ENCODE measurements around the gene LTO1.

The LTO1 gene, protein sequence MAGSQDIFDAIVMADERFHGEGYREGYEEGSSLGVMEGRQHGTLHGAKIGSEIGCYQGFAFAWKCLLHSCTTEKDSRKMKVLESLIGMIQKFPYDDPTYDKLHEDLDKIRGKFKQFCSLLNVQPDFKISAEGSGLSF

GRCh38 chr11:69674886-69675714 is at the start of gene LTO1:
Gene LTO1, minus strand, starts transcription at chr11:69675353. Its CDS starts 114 bp downstream, at chr11:69675239.
- DNase-seq: peak; percentile 92

DNA sequence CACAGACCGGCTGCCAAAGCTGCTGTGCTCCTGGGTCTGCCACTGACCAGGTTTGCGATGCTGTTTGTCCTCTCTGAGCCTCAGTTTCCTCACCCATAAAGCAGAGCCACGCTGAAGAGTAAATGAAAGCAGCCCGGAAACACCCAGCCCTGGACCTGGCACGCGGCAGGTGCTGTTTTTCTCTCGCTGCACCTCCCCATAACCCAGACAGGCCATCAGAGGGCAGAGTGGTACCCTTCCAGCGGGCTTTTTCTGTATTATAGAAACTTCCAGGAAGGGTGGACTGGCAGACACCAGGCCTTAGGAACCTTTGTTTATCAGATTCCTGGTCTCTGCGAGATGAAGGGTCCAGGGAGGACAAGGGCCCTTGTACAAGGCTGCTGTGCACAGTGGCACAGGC is 46.6 kb upstream of the LTO1 start:
- no peak for DNase-seq

DNA sequence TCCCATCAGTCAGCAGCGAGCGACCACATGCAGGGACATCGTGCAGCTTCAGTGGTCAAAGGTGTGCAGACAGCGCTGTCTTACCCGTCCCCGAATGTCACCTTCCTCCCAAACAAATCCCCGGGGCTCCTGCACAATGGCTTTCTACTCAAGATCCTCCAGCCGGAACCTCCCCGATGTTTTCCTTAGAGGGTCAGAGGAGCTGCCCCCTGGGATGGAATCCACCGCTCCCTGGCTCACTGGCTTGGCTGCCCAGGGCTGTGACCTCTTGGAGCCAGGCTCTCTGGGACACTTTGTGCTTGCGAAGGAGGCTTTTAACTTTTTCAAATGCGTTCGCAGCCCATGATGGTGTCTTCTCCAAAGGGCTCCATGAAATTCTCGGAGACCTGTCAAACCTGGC is 46.0 kb upstream of the LTO1 start:
- DNase-seq: no peak

DNA sequence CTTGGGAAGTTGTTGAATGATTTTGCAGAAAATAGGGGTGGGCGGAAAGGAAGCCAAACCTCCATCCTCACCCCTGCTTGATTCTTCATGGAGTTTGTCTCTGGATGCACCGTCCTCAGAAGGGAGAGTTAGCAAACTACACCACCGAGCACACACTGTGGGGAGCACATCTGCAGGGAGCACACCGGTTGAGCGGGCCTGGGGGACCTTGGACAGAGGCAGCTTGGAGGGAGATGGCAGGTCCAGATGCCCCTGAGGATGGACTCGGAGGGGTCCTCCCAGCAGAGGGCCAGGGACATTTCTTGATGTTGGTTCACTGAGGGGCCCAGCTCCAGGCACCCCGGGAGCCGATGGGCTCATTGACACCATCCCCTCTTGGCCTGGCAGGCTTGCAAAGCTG is 43.8 kb upstream of the LTO1 start:
- DNase-seq: no peak

DNA sequence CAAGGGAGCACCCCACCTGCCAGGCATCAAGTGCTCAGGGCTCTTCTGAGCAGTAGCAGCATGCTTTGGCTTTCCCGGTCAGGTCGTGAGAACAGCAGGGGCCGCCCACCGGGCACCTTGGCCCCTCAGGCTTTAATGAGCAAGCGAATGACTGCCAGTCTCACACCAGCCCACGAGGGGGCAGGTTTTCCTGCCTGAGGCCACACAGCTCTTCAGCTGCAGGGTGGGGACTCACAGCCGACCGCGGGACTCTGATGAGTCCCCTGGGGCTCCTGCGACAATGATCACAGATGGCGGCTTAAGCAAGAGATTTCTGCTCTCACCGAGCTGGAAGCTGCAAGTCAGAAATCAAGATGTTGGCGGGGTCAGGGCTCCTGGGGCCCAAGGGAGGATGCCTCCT is 43.0 kb upstream of the LTO1 start:
- DNase-seq: no peak

DNA sequence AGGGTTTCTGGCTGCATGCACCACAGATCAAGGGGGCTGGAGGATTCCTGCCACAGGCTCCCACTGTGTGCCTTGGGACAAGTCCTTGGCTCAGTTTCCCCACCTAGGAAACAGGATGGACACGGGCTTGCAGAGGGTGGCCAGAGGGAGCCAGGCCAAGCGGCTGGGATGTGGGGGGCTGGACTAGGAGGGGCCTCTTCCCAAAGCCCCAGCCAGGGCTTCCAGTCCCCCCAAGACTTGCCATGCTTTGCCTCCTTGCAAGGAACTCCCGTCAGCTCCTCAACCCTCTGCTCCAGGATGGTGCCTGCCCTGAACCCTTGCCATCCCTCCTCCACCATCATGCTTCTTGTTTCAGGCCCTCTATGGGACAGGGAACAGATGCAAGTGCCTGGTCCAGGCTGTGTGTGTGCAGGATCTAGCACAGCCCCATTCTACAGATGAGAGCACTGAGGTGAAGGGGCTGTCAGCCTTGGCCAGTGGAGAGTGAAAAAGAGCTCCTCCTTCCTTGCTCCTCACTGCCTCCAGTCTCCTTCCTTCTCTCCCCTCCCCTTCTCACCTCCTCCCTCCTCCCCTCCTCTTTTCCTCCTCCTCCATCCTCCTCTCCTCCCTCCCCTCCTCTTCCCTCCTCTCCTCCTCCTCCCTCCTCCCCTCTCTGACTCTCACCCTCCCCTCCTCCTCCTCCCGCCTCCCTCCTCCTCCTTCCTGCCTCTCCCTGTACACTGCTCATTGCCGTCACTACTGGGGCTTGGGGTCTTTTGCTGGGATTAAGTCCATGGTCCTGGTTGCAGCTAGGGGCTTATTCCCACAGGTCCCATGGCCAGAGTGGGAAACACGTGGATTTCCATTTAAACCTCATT is 42.0 kb upstream of the LTO1 start:
- no peak for DNase-seq

DNA sequence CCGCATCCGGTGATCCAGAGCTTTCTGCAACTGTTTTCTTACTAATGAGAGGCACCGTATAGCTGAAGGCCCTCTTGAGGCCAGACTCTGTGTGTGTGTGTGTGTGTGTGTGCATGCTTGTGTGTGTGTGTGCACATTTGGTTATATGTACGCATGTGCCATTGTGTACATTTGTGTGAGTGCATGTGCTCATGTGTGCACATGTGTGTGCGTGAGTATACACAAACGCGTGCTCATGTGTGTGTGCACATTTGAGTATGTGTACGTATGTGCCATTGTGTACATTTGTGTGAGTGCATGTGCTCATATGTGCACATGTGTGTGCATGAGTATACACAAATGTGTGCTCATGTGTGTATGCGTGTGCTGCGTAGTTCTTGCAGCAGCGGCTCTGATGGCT is 40.9 kb upstream of the LTO1 start:
- no peak for DNase-seq

DNA sequence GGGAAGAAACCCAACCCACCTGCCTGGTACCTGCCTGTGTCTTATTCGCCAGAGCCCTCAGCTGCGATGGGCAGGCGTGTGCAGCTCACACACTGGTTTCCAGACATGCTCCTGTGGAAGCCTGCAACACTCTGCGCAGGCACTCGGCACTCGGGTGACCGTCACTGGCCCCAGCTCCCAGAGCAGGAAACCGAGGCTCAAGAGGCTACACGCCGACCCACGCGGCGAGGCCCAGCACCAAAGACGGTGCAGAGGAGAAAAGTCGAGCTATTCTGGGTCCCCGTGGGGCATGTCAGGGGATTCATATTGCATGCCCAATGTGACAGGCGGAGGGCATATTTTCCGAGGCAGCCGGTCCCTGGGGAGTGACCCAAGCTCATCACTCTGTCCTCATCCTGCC is 40.3 kb upstream of the LTO1 start:
- no peak for DNase-seq

GRCh38 chr11:69711822-69712801 is 37.0 kb upstream of the LTO1 start:
- no peak for DNase-seq

- DNase-seq: no peak
Measured at GRCh38 chr11:69708736-69709401, 33.7 kb upstream of the LTO1 start.

DNA sequence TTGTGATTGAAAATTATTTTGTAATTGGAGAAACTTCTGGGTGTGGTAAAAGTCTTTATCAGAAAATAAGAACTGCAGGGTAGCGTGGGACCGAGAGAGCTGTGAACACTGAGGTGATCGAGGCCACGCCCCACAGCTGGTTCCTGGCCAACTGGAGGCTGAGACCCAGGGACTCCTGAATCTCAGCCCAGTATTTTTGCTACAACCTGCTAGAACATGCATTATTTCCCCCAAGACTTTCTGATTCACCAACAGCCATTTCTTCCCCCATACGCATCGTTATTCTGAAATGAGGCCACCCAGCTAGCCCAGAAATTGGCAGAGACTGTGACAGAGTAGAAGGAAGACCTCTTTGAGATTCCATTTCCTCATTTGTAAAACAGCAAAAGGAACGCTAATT is 32.0 kb upstream of the LTO1 start:
- no peak for DNase-seq

DNA sequence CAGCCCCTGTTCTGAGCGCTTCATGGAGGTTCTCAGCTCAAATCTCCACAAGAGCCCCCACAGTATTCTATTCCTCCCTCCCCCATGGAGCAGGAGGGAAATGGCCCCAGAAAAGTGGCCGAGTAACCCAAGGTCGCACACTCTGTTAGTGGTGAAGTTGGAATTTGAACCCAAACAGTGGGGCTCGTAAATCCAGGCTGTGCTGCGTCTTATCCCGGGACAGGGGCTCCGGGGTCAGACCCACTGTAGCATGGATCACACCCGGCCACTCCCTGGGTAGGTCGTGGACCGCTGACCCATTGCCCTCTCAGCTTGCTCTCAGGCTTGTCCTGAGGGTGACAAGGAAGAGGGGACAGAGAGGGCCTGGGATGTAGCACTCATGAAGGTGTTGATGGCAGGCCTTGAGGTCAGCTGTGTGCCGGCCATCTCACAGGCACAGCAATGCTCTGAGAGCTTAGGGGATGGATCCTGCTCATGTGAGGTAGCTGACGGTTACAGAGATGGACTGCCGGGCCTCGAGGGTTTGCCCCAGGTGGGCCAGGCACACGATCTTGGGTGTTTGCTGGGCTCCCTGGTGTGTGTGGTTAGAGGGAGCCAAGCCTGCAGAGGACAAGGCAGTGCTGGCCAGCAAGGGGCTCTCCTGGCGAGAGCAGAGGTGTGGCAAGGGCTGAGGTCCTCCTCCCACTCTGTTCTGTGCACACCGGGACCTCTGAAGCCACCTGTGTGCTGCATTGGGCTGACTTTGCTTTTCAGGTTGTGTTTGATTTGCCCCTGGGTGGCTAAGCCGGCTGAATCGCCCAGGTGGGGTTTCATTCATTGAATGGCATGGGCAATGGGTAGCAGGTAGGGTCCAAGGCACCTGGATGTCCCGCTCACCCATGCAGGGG is 31.0 kb upstream of the LTO1 start:
- DNase-seq: no peak

- DNase-seq: no peak
Measured at GRCh38 chr11:69705351-69705811, 30.2 kb upstream of the LTO1 start.

GRCh38 chr11:69704508-69705253 is 29.5 kb upstream of the LTO1 start:
- no peak for DNase-seq

DNA sequence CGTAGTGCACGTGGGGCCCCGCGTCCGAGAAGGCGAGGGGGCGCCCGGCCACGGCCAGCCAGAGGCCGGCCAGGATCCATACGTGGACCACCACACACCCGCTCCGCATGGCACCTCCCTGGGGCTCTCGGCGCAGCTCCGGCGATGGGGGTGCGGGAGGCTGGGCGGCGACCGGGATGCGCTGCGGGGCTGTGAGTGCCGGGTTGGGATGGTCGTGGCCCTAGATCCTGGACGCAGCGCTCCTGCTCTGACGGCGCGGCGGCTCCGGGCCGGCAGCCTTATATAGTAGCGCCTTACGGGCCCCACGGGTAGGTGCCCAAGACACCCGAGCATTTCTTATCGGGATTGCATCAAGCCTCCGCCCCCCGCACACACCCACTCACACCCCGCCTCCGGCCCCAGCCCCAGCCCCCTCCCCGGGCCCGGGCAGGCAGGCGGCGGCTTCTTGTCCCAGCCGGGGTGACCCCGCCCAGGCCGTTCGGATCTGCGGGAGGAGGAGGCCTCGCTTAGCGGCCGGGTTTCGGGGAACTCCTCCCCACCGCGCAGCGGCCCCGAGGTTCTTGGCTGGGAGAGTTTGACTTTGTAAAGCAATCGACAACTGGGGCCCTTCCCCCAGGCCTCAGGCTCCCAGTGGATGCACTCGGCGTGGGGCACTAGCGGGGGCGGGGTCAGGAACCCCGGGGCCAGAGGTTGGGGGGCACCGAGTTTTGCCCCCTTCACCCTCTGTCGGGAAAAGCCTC is 28.8 kb upstream of the LTO1 start, which contains the start of gene FGF19:
Gene FGF19 (minus strand): TSS at position 255 of the 740 bp plus-strand sequence. CDS start 146 bp downstream, at position 109.
- DNase-seq: no peak

GRCh38 chr11:69703453-69703767 is 28.3 kb upstream of the LTO1 start:
- no peak for DNase-seq

DNA sequence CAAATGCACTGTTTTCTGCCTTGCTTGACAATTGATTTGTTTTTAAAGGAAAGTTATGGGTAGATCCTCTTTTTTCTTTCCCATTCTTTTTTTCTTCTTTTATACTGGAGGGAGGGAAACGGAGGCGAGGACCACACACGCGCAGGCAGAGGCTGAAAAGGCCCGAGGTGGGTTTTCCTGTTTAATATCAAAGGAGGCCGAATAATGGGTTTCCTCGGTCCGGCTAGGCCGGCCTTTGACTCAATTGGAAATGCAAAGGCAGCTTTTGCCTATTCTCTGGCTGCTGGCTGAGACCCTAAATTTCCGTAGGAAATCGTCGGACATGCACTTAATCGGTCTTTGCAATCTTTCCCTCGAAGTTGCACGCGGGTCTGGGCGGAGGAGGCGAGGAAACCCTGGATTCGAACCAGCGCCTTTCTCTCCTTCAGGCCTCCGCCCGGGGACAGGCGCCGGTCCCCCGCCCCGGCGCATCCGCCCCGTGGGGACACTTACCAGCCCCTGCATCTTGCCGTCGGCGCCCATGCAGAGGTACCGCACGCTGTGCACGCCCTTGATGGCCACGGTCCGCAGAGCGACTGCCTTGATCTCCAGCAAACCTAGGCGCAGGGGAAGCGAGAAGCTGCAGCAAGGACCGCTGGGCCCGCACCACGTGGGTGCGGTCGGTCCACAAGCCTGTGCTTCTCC is 27.8 kb upstream of the LTO1 start:
- DNase-seq: no peak

GRCh38 chr11:69702239-69702691 is 27.1 kb upstream of the LTO1 start:
- DNase-seq: no peak
